Panc1 (cell line): Measurements from ENCODE around the gene TIGD3.

ENCODE experiments used
- POLR2AphosphoS5 ChIP-seq: IDR thresholded peaks from 2 replicates; pipeline ENCODE4 v1.6.1; 2012; ENCODE audit warnings: mild to moderate bottlenecking, low read depth, low read length, moderate library complexity
- SIN3A ChIP-seq: IDR thresholded peaks from 2 replicates; pipeline ENCODE4 v1.6.1; 2012; ENCODE audit warnings: low read depth, mild to moderate bottlenecking, low read length, moderate library complexity, borderline replicate concordance; ENCODE audit not compliant: insufficient read depth
- TCF7L2 ChIP-seq: IDR thresholded peaks from 2 replicates; pipeline ENCODE4 v1.6.1; 2011; ENCODE audit warnings: mild to moderate bottlenecking, low read depth, low read length, inconsistent platforms
- TF ChIP-seq, protein P1 (sequence below): fragments of 450-650 bp; IDR thresholded peaks from 2 replicates; pipeline ENCODE4 v1.5.1; 2017; ENCODE audit warnings: mild to moderate bottlenecking
- TF ChIP-seq, protein P2 (sequence below), 2 experiments: IDR thresholded peaks; 2 replicates each; pipeline ENCODE4 v1.6.1; 2011 to 2012; ENCODE audit warnings: low read depth in 2 of 2, control low read depth in 1 of 2, low read length in 1 of 2, mild to moderate bottlenecking in 1 of 2, moderate library complexity in 1 of 2; ENCODE audit not compliant: insufficient read depth in 1 of 2

DNA sequence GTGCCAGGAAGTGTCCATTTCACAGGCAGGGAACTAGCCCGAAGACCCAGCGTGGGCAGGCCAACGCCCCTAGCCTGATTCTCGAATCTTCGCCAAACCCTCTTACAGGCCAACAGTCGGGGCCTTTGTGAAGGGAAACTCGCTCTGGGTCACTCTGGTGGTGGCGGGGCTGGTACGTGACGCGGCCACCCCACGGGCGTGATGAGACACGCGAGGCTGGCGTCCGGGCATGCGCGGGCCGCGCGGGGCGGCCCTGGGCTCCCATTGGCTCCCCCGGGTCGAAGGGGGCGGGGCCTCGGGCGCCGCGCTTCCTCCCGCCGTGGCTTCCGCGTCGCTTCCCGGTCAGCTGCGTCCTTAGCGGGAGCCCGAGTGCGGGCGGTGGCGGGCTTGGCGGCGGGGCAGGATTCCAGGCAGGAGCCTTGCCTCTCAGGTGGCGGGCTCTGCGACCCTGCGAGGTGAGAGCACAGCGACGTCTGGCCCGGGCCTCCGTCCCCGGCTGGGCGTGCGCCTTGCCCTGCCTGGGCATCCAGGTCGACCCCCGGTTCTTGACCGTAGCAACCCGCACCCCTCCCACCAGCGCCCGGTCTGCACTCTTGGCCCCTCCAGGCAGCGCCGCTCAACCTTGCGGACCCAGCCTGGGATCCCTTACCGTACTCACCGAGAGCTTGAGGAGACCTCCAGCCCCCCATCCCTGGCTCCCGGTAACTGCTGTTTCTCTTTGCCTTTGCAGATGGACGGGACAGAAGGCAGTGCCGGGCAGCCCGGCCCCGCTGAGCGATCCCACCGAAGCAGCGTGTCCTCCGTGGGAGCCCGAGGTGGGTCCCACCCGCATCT, 32.0 kb downstream of the TIGD3 start, which contains the start of gene FRMD8:
- peak; percentile 89 for TF ChIP-seq POLR2AphosphoS5
- TF ChIP-seq, protein P1, sequence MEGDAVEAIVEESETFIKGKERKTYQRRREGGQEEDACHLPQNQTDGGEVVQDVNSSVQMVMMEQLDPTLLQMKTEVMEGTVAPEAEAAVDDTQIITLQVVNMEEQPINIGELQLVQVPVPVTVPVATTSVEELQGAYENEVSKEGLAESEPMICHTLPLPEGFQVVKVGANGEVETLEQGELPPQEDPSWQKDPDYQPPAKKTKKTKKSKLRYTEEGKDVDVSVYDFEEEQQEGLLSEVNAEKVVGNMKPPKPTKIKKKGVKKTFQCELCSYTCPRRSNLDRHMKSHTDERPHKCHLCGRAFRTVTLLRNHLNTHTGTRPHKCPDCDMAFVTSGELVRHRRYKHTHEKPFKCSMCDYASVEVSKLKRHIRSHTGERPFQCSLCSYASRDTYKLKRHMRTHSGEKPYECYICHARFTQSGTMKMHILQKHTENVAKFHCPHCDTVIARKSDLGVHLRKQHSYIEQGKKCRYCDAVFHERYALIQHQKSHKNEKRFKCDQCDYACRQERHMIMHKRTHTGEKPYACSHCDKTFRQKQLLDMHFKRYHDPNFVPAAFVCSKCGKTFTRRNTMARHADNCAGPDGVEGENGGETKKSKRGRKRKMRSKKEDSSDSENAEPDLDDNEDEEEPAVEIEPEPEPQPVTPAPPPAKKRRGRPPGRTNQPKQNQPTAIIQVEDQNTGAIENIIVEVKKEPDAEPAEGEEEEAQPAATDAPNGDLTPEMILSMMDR, result no peak
- no peak for TF ChIP-seq TCF7L2
- TF ChIP-seq, protein P2, sequence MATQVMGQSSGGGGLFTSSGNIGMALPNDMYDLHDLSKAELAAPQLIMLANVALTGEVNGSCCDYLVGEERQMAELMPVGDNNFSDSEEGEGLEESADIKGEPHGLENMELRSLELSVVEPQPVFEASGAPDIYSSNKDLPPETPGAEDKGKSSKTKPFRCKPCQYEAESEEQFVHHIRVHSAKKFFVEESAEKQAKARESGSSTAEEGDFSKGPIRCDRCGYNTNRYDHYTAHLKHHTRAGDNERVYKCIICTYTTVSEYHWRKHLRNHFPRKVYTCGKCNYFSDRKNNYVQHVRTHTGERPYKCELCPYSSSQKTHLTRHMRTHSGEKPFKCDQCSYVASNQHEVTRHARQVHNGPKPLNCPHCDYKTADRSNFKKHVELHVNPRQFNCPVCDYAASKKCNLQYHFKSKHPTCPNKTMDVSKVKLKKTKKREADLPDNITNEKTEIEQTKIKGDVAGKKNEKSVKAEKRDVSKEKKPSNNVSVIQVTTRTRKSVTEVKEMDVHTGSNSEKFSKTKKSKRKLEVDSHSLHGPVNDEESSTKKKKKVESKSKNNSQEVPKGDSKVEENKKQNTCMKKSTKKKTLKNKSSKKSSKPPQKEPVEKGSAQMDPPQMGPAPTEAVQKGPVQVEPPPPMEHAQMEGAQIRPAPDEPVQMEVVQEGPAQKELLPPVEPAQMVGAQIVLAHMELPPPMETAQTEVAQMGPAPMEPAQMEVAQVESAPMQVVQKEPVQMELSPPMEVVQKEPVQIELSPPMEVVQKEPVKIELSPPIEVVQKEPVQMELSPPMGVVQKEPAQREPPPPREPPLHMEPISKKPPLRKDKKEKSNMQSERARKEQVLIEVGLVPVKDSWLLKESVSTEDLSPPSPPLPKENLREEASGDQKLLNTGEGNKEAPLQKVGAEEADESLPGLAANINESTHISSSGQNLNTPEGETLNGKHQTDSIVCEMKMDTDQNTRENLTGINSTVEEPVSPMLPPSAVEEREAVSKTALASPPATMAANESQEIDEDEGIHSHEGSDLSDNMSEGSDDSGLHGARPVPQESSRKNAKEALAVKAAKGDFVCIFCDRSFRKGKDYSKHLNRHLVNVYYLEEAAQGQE (IDR thresholded peaks at IDR 0.05; ENCODE audit: insufficient read depth in 1 of 2, low read depth in 2 of 2, low read length in 1 of 2), result peak in 1 of 2 experiments; percentile 40; a peak in 1 of 4 replicates
- TF ChIP-seq SIN3A, result peak; percentile 34; the same call in 1 of the 2 replicates
